ENCODE results near the gene GRB2. TPM values are rescaled to one million over a fixed set of nuclear protein-coding genes. Genes with fewer than 3 reads are reported as not detected.

Gene GRB2
- total RNA-seq, 2 experiments from 2014 or later, result 167 to 179 TPM

GRCh38 chr17:75271955-75272847 is 133.3 kb downstream of the GRB2 start:
- intact Hi-C loops (cut with micrococcal nuclease), result no loop called here
- H3K4me1 Mint-ChIP-seq (ENCODE audit: low read depth), result peaks cover 32% of the 10 kb centered on the region
- ChIA-PET CTCF (interaction anchor here (1.1 to 6.5 kb wide), 12 partner anchors 9 to 140 kb away, joined by 3 to 107 read pairs (median 9); partner anchors contain the start of genes GGA3, MRPS7, NUP85 and SLC25A19), POLR2A (interaction anchor here (0.7 to 7.2 kb wide), 13 partner anchors 9 to 244 kb away, joined by 3 to 105 read pairs (median 11); partner anchors contain the start of genes GGA3, GRB2, MRPS7 and SLC25A19)
- TF ChIP-seq CTCF (IDR thresholded peaks at IDR 0.05), result no peak
- ATAC-seq (no peak), DNase-seq (peak; percentile 26)
- H3K27me3 Mint-ChIP-seq, result no peaks in the 10 kb centered on the region
- H3K9me3 Mint-ChIP-seq, result no peaks in the 10 kb centered on the region
- H3K4me3 Mint-ChIP-seq, result peak overlapping the region; percentile 86
- H3K27ac Mint-ChIP-seq, result peak overlapping the region; percentile 81
- H3K36me3 Mint-ChIP-seq (ENCODE audit: low read depth), result peaks cover 34% of the 10 kb centered on the region

GRCh38 chr17:75271233-75271954 is 134.1 kb downstream of the GRB2 start:
- intact Hi-C loops (cut with micrococcal nuclease), result no loop called here
- H3K36me3 Mint-ChIP-seq (ENCODE audit: low read depth), result peaks cover 35% of the 10 kb centered on the region
- no peaks in the 10 kb centered on the region for H3K27me3 Mint-ChIP-seq
- H3K4me1 Mint-ChIP-seq (ENCODE audit: low read depth), result peaks cover 32% of the 10 kb centered on the region
- ChIA-PET CTCF (interaction anchor here (0.6 to 6.5 kb wide), 35 partner anchors 10 to 309 kb away, joined by 3 to 107 read pairs (median 4); partner anchors contain the start of genes GGA3, GRB2, MRPS7 and NT5C), POLR2A (interaction anchor here (0.6 to 7.2 kb wide), 22 partner anchors 10 to 247 kb away, joined by 3 to 105 read pairs (median 4); partner anchors contain the start of genes GGA3, GRB2, MRPS7 and NUP85)
- H3K4me3 Mint-ChIP-seq, result peak overlapping the region; percentile 86
- H3K9me3 Mint-ChIP-seq, result no peaks in the 10 kb centered on the region
- peak; percentile 87 for DNase-seq
- peak; percentile 91 for ATAC-seq
- TF ChIP-seq CTCF (IDR thresholded peaks at IDR 0.05), result peak; percentile 66
- H3K27ac Mint-ChIP-seq, result peak overlapping the region; percentile 81

GRCh38 chr17:75270966-75271232 is 134.6 kb downstream of the GRB2 start, which contains the start of gene MIF4GD:
MIF4GD (minus strand) TSS chr17:75271231; CDS start chr17:75270195, 1,036 bp downstream.
- ATAC-seq, result peak; percentile 9
- peak within 1 kb of the TSS; percentile 86 for H3K4me3 Mint-ChIP-seq
- no peaks in the 10 kb centered on the region for H3K9me3 Mint-ChIP-seq
- peaks cover 32% of the 10 kb centered on the region for H3K4me1 Mint-ChIP-seq (ENCODE audit: low read depth)
- TF ChIP-seq CTCF (IDR thresholded peaks at IDR 0.05), result no peak
- H3K36me3 Mint-ChIP-seq (ENCODE audit: low read depth), result peaks cover 40% of the 10 kb centered on the region
- H3K27ac Mint-ChIP-seq, result peak within 1 kb of the TSS; percentile 85
- POLR2A ChIA-PET, result interaction anchor here (0.6 to 7.2 kb wide), 23 partner anchors 9 to 247 kb away, joined by 3 to 105 read pairs (median 4); partner anchors contain the start of genes GGA3, GRB2, MRPS7 and NUP85
- CTCF ChIA-PET, result interaction anchor here (0.6 to 6.5 kb wide), 36 partner anchors 9 to 309 kb away, joined by 3 to 107 read pairs (median 4); partner anchors contain the start of genes GGA3, GRB2, MRPS7 and NT5C
- no peak for DNase-seq
- no peaks in the 10 kb centered on the region for H3K27me3 Mint-ChIP-seq
- intact Hi-C loops (cut with micrococcal nuclease), result no loop called here

GRCh38 chr17:75270218-75270965 is 135.1 kb downstream of the GRB2 start:
- peaks cover 40% of the 10 kb centered on the region for H3K36me3 Mint-ChIP-seq (ENCODE audit: low read depth)
- ChIA-PET POLR2A (interaction anchor here (0.6 to 7.2 kb wide), 22 partner anchors 9 to 248 kb away, joined by 3 to 105 read pairs (median 4); partner anchors contain the start of genes GGA3, GRB2, MRPS7 and NUP85), CTCF (interaction anchor here (0.6 to 6.5 kb wide), 35 partner anchors 9 to 308 kb away, joined by 3 to 107 read pairs (median 4); partner anchors contain the start of genes GGA3, GRB2, MRPS7 and NT5C)
- peak; percentile 35 for TF ChIP-seq CTCF (IDR thresholded peaks at IDR 0.05)
- H3K27me3 Mint-ChIP-seq, result no peaks in the 10 kb centered on the region
- no peaks in the 10 kb centered on the region for H3K9me3 Mint-ChIP-seq
- ATAC-seq (peak; percentile 41), DNase-seq (peak; percentile 70)
- peak overlapping the region; percentile 85 for H3K4me3 Mint-ChIP-seq
- H3K27ac Mint-ChIP-seq, result peak overlapping the region; percentile 85
- intact Hi-C loops (cut with micrococcal nuclease), result no loop called here
- peaks cover 32% of the 10 kb centered on the region for H3K4me1 Mint-ChIP-seq (ENCODE audit: low read depth)
